Measurements from ENCODE around the gene STING1. TPM values are rescaled to one million over a fixed set of nuclear protein-coding genes. Genes with fewer than 3 reads are reported as not detected.

The STING1 gene
- polyA plus RNA-seq, 1 of the 3 experiments (the other 2 are of a cell fraction), result 98.4 TPM

- Histone ChIP-seq H4K20me1 (ENCODE audit: insufficient read depth) (no peaks in the 10 kb centered on the region), H3K4me2 (peak overlapping the region; percentile 51; the same call in 1 of the 2 replicates), H2AFZ (ENCODE audit: low read depth) (peak overlapping the region; percentile 54; the same call in 1 of the 2 replicates), H3K27ac (ENCODE audit: low read depth in 2 of 2, low read length in 1 of 2) (peak overlapping the region; percentile 76 to 87; a peak in 3 of 4 replicates), H3K4me1 (ENCODE audit: control insufficient read depth in 1 of 2, insufficient read depth in 2 of 2, low read depth in 1 of 2, low read length in 1 of 2) (peaks cover 0 to 26% of the 10 kb centered on the region in 2 experiments; a peak in 3 of 4 replicates), H3K27me3 (ENCODE audit: insufficient read depth) (no peaks in the 10 kb centered on the region), H3F3A (replicated peaks; ENCODE audit: insufficient read depth) (peaks cover 43% of the 10 kb centered on the region), H3K9me2 (no peaks in the 10 kb centered on the region), H3K4me3 (ENCODE audit: low read depth in 2 of 2, low read length in 1 of 2) (no peak overlapping the region), H3K79me2 (ENCODE audit: insufficient read depth) (no peaks in the 10 kb centered on the region), H3K36me3 (replicated peaks in 1 of 2; ENCODE audit: control insufficient read depth in 1 of 2, insufficient read depth in 2 of 2, low read length in 1 of 2) (no peaks in the 10 kb centered on the region), H3K9ac (peak overlapping the region; percentile 34; the same call in 1 of the 2 replicates), H3K9me3 (no peaks in the 10 kb centered on the region)
- 41% methylated on average over 7 of the region's 7 CpGs for WGBS (ENCODE audit: low lambda C conversion rate)
- no peak for TF ChIP-seq JUND (IDR thresholded peaks at IDR 0.05)
- peak; percentile 35; the same call in 1 of the 2 replicates for TF ChIP-seq POLR2AphosphoS5 (IDR thresholded peaks at IDR 0.05; ENCODE audit: low read depth, low read length)
- no peak for TF ChIP-seq REST (IDR thresholded peaks at IDR 0.05; ENCODE audit: low read depth, low read length)
- TF ChIP-seq GABPA (IDR thresholded peaks at IDR 0.05; ENCODE audit: low read depth), result no peak
- no peak for TF ChIP-seq ELF1 (IDR thresholded peaks at IDR 0.05)
- TF ChIP-seq USF2 (IDR thresholded peaks at IDR 0.05; ENCODE audit: borderline replicate concordance, low read depth, low read length), result no peak
- no peak; the same call in 1 of the 2 replicates for TF ChIP-seq YY1 (IDR thresholded peaks at IDR 0.05; ENCODE audit: low read depth)
- TF ChIP-seq RCOR1 (IDR thresholded peaks at IDR 0.05; ENCODE audit: low read length), result no peak
- peak; percentile 76 for TF ChIP-seq TCF12 (IDR thresholded peaks at IDR 0.05)
- no peak for TF ChIP-seq MEF2A (IDR thresholded peaks at IDR 0.05; ENCODE audit: borderline replicate concordance, low read depth)
- no peak for TF ChIP-seq FOXM1 (IDR thresholded peaks at IDR 0.05; ENCODE audit: low read depth)
- no peak for TF ChIP-seq FOSL2 (IDR thresholded peaks at IDR 0.05; ENCODE audit: borderline replicate concordance, low read depth)
- TF ChIP-seq USF1 (IDR thresholded peaks at IDR 0.05; ENCODE audit: borderline replicate concordance, low read depth), result no peak
- TF ChIP-seq RXRA (IDR thresholded peaks at IDR 0.05; ENCODE audit: borderline replicate concordance, low read depth), result no peak
- TF ChIP-seq ZBTB33 (IDR thresholded peaks at IDR 0.05; ENCODE audit: borderline replicate concordance, low read depth), result no peak
- no peak for TF ChIP-seq CTCF (IDR thresholded peaks at IDR 0.05)
- no peak for TF ChIP-seq RFX5 (IDR thresholded peaks at IDR 0.05; ENCODE audit: low read length)
- no peak for TF ChIP-seq NRF1 (IDR thresholded peaks at IDR 0.05; ENCODE audit: low read depth, low read length)
- TF ChIP-seq TAF1 (IDR thresholded peaks at IDR 0.05; ENCODE audit: borderline replicate concordance, low read depth, low read length), result no peak
- TF ChIP-seq SMC3 (IDR thresholded peaks at IDR 0.05; ENCODE audit: low read depth, low read length), result no peak
- TF ChIP-seq NFIC (IDR thresholded peaks at IDR 0.05; ENCODE audit: borderline replicate concordance), result peak; percentile 59; the same call in 1 of the 2 replicates
- peak; percentile 57; the same call in 1 of the 2 replicates for TF ChIP-seq MAX (IDR thresholded peaks at IDR 0.05; ENCODE audit: low read depth)
- no peak for DNase-seq
- ChIA-PET CTCF (interaction anchor here (1.9 to 2.6 kb wide), 2 partner anchors 23 to 68 kb away, joined by 10 to 12 read pairs; no protein-coding TSS in a partner anchor), POLR2A (interaction anchor here (0.6 kb wide), 2 partner anchors 8 to 13 kb away, joined by 3 to 4 read pairs; no protein-coding TSS in a partner anchor)
These were observed 37.0 kb downstream of the STING1 start for GRCh38 chr5:139445325-139446170.
